Activated T-helper 9 cell treated with anti-CD3 and anti-CD28 coated beads, Interleukin-2, amount 50 U/mL, for 16 hours (primary cell): ENCODE measurements around the gene TRPC4.

Source experiments
- DNase-seq: peaks from one replicate; pipeline ENCODE4 v3.0.0-alpha.2; 2020; ENCODE audit warnings: low read depth

The TRPC4 gene

DNA sequence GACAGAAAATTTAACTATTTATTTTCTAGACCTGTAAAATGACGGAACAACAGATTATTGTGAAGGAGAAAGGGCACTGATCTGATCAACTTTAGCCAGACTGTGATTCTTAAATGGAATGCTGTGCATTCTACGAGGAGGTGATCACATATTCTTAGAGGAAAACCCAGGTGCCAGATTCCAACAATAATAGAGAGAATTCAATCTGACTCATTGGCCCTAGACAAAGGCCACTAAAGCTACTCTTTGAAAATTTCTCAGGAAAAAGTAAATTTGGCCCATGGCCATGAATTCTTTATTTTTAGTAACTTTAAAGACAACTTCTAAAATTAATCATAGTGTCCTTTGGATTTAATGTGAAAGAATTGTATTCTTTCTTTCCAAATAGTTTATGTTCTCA lies 212.4 kb downstream of the TRPC4 start:
- DNase-seq = no peak

GRCh38 chr13:37656247-37656940 lies 213.2 kb downstream of the TRPC4 start:
- DNase-seq = no peak

DNA sequence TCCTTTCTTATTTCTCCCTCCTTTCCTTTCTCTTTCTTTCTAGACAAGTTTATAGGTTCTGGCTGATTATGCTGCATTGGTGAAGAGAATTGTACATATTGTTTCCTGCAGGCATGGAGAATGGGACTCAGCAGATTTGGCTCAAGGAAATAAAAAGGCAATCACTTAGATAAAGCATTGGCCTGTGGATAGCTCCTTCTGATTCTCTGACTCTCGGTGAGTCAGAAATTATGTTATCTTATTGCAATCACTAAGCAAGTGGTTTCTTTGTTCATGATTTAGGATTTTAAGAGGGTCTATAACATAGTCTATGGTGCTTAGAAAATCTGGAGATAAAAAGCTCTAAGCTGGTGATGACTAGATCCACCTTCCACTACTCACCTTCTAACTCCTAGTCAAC lies 217.0 kb downstream of the TRPC4 start:
- DNase-seq = no peak

GRCh38 chr13:37651891-37652290 lies 217.7 kb downstream of the TRPC4 start:
- DNase-seq = no peak

DNA sequence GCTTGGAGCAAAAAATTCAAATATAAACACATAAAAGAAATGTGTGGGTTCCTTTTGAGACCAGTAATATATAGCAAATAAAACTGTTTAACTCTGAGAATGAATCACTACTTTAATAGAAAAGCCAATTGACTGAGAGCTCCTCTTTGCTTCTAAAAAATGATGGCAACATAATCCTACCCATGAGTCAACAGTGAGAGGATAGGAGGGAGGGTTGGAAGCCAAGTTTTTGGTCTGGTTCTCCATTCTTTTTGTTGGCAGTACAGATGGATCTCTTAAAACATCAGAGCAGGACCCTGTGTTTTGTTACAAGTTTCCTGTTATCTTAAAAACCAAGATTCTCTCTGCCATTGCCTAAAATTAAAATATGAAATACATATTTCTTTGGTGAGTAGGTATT lies 221.0 kb downstream of the TRPC4 start:
- DNase-seq = no peak

GRCh38 chr13:37647031-37647650 lies 222.4 kb downstream of the TRPC4 start:
- DNase-seq = no peak

GRCh38 chr13:37646531-37646930 lies 223.0 kb downstream of the TRPC4 start:
- DNase-seq = no peak

- no peak for DNase-seq
Observed at GRCh38 chr13:37645181-37645740, 224.3 kb downstream of the TRPC4 start.

DNA sequence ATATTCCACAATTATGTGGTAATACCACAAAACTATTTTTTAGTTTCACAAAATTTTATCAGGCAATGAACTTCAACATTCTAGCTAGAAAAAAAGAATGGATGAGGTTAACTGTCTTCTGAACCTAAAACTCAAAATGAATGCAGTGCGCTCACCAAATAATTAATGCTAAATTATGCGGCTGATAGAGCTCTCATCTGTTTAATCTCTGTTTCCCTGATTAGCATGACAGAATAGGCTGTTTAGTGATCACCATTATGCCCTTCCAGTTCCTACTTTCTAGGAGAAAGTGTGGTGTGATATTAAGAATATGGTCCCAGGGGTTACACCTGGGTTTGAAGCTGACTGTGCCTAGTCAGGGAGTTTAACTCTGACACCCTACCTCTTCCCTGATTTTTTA lies 228.2 kb downstream of the TRPC4 start:
- no peak for DNase-seq

DNA sequence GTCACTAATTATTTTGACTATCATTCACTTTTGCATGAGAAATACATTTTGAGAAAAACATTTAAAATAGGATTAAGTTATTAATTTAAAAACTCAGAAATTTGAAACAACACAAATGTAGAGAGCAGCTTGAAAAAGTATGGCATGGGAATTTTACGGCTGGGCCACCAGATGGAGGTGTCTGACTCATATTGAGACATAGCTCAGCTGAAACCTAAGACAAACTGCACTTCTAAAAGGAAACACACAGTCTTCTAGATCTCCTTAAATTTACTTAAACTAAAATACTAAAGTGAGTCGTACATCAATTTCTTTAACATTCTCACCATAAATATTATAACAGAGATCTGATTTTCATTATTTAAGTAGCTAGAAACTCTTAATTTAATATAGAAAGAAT lies 229.1 kb downstream of the TRPC4 start:
- no peak for DNase-seq

- DNase-seq = no peak
Observed at GRCh38 chr13:37636701-37637100, 232.9 kb downstream of the TRPC4 start.

GRCh38 chr13:37632294-37632693 lies 237.3 kb downstream of the TRPC4 start:
- no peak for DNase-seq

GRCh38 chr13:37627428-37627827 lies 242.1 kb downstream of the TRPC4 start:
- no peak for DNase-seq

DNA sequence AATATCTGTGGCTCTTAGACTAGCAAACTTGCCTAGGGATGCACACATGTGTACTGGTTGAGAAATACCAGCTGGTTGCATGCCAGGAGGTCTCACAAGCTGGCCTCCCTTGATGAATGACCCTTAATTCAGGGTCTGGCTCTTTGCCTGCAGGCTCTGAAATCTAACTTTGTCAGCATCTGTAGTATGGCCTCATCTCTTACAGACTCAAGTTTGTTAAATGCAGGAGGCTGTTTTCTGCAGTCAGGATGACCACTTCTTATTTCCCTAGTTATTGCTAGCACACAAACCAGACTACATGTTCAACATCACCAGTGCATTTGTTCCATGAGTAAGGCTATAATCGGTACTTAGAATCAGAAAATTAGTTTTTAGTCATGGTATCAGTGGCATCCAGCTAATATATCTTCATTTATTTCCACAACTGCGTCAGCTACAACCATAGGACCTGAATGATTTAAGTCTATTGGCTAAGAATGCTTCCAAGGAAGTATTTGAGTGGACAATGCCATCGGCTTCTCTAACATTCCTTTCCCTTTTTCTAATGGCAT lies 247.7 kb downstream of the TRPC4 start:
- no peak for DNase-seq

DNA sequence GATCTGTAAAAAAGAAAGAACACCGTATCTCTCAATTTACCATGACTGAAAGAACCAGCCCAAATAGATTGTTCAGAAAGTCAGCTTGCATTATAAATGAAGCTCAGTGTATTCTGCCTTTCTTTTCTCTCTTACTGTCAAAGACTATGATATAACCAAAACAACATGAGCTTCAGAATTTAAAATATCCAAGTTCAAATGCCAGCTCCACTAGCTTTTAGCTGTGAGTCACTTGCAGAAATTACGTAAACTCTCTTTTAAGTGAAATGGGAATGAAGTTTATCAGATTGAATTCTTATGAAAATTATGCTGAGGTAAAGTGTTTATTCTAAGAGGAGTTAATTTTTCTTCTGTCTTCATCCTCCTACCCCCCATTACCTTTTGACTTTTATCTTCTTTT lies 251.0 kb downstream of the TRPC4 start:
- no peak for DNase-seq

DNA sequence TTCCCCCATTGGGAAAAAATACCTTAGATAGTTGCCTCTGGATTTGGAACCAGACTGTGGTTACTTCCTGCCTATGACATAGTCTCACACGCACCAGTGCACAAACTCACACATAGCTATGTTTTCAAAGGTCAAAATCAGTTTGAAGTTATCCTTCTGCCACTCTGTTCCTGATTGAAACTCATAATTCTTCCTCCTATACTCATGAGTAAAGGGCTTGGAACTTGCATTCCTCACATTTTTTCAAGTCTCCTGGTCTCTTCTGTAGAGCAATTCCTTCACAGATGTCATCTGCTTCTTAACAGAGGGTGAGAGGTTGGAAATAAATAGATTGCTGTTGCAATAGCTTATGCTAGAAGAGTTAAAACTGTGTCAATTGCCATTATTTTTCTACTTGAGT lies 252.4 kb downstream of the TRPC4 start:
- DNase-seq = no peak

- no peak for DNase-seq
Observed at GRCh38 chr13:37616131-37616530, 253.4 kb downstream of the TRPC4 start.

- no peak for DNase-seq
Observed at GRCh38 chr13:37615276-37615675, 254.3 kb downstream of the TRPC4 start.

- DNase-seq = no peak
Observed at GRCh38 chr13:37613638-37614037, 255.9 kb downstream of the TRPC4 start.

DNA sequence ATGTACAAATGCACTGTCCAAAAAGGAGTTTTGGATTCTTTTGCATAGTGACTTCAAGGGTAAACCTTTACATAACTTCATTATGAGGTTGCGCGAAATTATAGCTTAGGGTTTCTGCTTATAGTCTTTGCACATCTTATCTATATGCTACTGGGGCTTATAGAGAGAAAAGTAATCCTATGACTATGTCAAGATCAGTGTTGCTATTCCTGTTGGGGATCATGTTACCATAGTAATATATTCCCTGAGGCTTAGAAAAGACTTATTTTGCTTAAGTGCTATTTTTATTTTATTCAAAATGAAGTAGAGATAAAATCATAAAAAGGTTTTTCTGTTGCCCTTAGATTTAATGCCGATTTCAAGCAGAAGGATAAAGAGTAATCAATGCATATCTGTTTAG lies 256.3 kb downstream of the TRPC4 start:
- DNase-seq = no peak

GRCh38 chr13:37608750-37609339 lies 260.7 kb downstream of the TRPC4 start:
- DNase-seq = no peak

GRCh38 chr13:37602733-37603381 lies 266.7 kb downstream of the TRPC4 start:
- no peak for DNase-seq
